Measurements from ENCODE around the gene LAPTM4A. TPM values are rescaled to one million over a fixed set of nuclear protein-coding genes. Genes with fewer than 3 reads are reported as not detected.

LAPTM4A gene
- total RNA-seq, 1 experiment from 2014 or later, result 131 TPM

GRCh38 chr2:20005891-20006470 is 45.4 kb downstream of the LAPTM4A start:
- no peaks in the 10 kb centered on the region for H3K23me2 ChIP-seq (ENCODE audit: insufficient read length, low read depth, low read length, poor library complexity, severe bottlenecking)
- H3K9me3 ChIP-seq (ENCODE audit: control insufficient read depth, low read depth, low read length), result no peaks in the 10 kb centered on the region
- no peak overlapping the region for H2BK12ac ChIP-seq (ENCODE audit: insufficient read length, low read depth, low read length)
- H4K5ac ChIP-seq (ENCODE audit: insufficient read length, low read depth, low read length), result no peak overlapping the region
- no peak overlapping the region for H3K14ac ChIP-seq (ENCODE audit: insufficient read depth, low read length)
- H3K27ac Mint-ChIP-seq, result no peak overlapping the region; a peak in 1 of 7 replicates
- H2BK120ac ChIP-seq (ENCODE audit: low read depth, low read length, poor library complexity, severe bottlenecking), result no peak overlapping the region
- H2AK5ac ChIP-seq (ENCODE audit: insufficient read length, low read length), result no peak overlapping the region
- no peak for TF ChIP-seq CTCF (conservative IDR thresholded peaks at IDR 0.05)
- no peak for DNase-seq
- H4K91ac ChIP-seq (ENCODE audit: insufficient read length, low read depth, low read length), result no peak overlapping the region
- H3K27me3 Mint-ChIP-seq (ENCODE audit: low read depth), result peaks cover 3% of the 10 kb centered on the region
- H3K4me1 ChIP-seq (ENCODE audit: insufficient read depth, low read length), result no peaks in the 10 kb centered on the region
- H3K27me3 ChIP-seq (ENCODE audit: insufficient read depth, low read length), result no peaks in the 10 kb centered on the region; the same call in 1 of the 2 replicates
- no peak overlapping the region for H3K4me2 ChIP-seq (ENCODE audit: insufficient read depth, insufficient read length, low read length)
- H3K36me3 Mint-ChIP-seq (ENCODE audit: insufficient read depth in 1 of 3, low read depth in 3 of 3), result no peaks in the 10 kb centered on the region
- H3K27ac ChIP-seq (ENCODE audit: insufficient read length, low read depth, low read length), result no peak overlapping the region
- no peaks in the 10 kb centered on the region for H4K20me1 ChIP-seq (ENCODE audit: control insufficient read depth, insufficient read depth, insufficient read length)
- no peak overlapping the region for H3K23ac ChIP-seq (ENCODE audit: insufficient read length, low read depth, low read length)
- WGBS (ENCODE audit: extremely low coverage, insufficient read length, low lambda C conversion rate), result no CpG with 5 or more reads among the region's 17 CpGs
- no peak overlapping the region for H3K56ac ChIP-seq (ENCODE audit: insufficient read length, low read depth, low read length)
- no peaks in the 10 kb centered on the region for H3K9me3 Mint-ChIP-seq
- no peaks in the 10 kb centered on the region for H3K79me1 ChIP-seq (ENCODE audit: insufficient read depth, low read depth, low read length, poor library complexity, severe bottlenecking)
- no peak overlapping the region for H2BK20ac ChIP-seq (ENCODE audit: low read depth, low read length, poor library complexity, severe bottlenecking)
- H2AFZ ChIP-seq (ENCODE audit: low read length), result no peak overlapping the region
- no peak overlapping the region for H4K8ac ChIP-seq (replicated peaks; ENCODE audit: insufficient read length, low read depth, low read length)
- H3K9ac ChIP-seq (ENCODE audit: extremely low read depth, insufficient read length, low read length), result no peak overlapping the region
- no peak overlapping the region for H3K4me3 Mint-ChIP-seq
- H2BK15ac ChIP-seq (ENCODE audit: low read depth, low read length), result no peak overlapping the region
- H3K79me2 ChIP-seq (ENCODE audit: insufficient read depth, low read length), result no peaks in the 10 kb centered on the region
- no peak overlapping the region for H3K4ac ChIP-seq (ENCODE audit: low read depth, low read length)
- H3K18ac ChIP-seq (ENCODE audit: insufficient read length, low read depth, low read length), result no peak overlapping the region
- H3K4me1 Mint-ChIP-seq, result peaks cover 0 to 2% of the 10 kb centered on the region in 2 experiments; a peak in 2 of 4 replicates
- no peak overlapping the region for H3T11ph ChIP-seq (ENCODE audit: low read length)
- H2BK5ac ChIP-seq (ENCODE audit: insufficient read length, low read length), result no peak overlapping the region

All from H9 (cell line).